A549 (cell line): ENCODE data around the gene OSBPL3.

ENCODE experiments used
- BHLHE40 ChIP-seq: IDR thresholded peaks from 2 replicates; pipeline ENCODE4 v1.6.1; 2012; ENCODE audit warnings: low read depth, low read length, inconsistent platforms
- CHD4 ChIP-seq: fragments of 200-600 bp; sonication (generic); IDR thresholded peaks from 2 replicates; pipeline ENCODE4 v1.6.1; 2016; ENCODE audit warnings: antibody characterized with exemption, mild to moderate bottlenecking, borderline replicate concordance
- FOSL2 ChIP-seq, 2 experiments: fragments of 450-650 bp in 1 of 2; fragments of >200 bp in 1 of 2; sonication (Bioruptor Twin) in 1 of 2; formaldehyde crosslinking; IDR thresholded peaks; 2 replicates each; pipeline versions ENCODE4 v1.5.0 to v1.6.1; 2016 to 2020; ENCODE audit warnings: mild to moderate bottlenecking in 1 of 2, moderate library complexity in 1 of 2
- JUN ChIP-seq, 2 experiments: fragments of >200 bp; sonication (Bioruptor Twin); formaldehyde crosslinking; IDR thresholded peaks; 2 replicates in 1 of 2; 3 replicates in 1 of 2; pipeline ENCODE4 v1.6.1; 2016 to 2017
- MAZ ChIP-seq: fragments of 150-350 bp; IDR thresholded peaks from 2 replicates; pipeline ENCODE4 v1.6.1; 2014; ENCODE audit warnings: antibody characterized with exemption, low read depth, low read length, borderline replicate concordance
- MYC ChIP-seq: IDR thresholded peaks from 2 replicates; pipeline ENCODE4 v1.6.1; 2012; ENCODE audit warnings: mild to moderate bottlenecking, inconsistent platforms, low read length, improper control_type of control experiment, borderline replicate concordance
- NPAS2 ChIP-seq: fragments of 250-450 bp; sonication (Bioruptor Pico); IDR thresholded peaks from 2 replicates; pipeline ENCODE4 v1.8.0; 2022; ENCODE audit warnings: mild to moderate bottlenecking, moderate library complexity, borderline replicate concordance
- RAD21 ChIP-seq, 2 experiments: fragments of >200 bp in 1 of 2; sonication (Bioruptor Twin) in 1 of 2; formaldehyde crosslinking in 1 of 2; IDR thresholded peaks in 1 of 2; conservative IDR thresholded peaks in 1 of 2; 2 replicates in 1 of 2; 3 replicates in 1 of 2; pipeline ENCODE4 v1.6.1; 2012 to 2018; ENCODE audit warnings: inconsistent platforms in 1 of 2
- SMC3 ChIP-seq: fragments of >200 bp; sonication (Bioruptor Twin); formaldehyde crosslinking; IDR thresholded peaks from 3 replicates; pipeline ENCODE4 v1.6.1; 2018; ENCODE audit warnings: inconsistent platforms
- ZC3H11A ChIP-seq: fragments of 450-650 bp; IDR thresholded peaks from 2 replicates; pipeline ENCODE4 v1.6.1; 2014; ENCODE audit warnings: antibody characterized with exemption, mild to moderate bottlenecking
- TF ChIP-seq, protein P1 (sequence below): fragments of >200 bp; sonication (Bioruptor Twin); formaldehyde crosslinking; IDR thresholded peaks from 3 replicates; pipeline ENCODE4 v1.5.1; 2016

DNA sequence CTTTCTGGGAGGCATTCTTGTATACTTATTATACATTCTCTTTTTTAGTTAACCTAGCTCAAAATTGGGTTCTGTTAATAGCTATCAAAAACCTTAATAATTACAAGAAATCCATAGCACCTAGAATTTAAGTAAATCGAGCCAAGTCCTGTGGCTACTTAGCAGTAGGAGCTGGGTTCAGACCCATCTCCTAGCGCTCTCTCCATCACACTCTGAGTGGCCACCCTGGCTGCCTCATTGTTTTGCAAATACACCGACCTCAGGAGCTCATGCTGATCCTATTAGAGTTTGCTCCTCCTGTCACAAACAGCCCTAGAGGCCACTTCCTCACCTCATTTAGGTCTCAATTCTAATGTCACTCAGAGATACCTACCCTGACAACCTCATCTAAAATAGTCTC lies 46.2 kb upstream of the OSBPL3 start:
- TF ChIP-seq MYC: no peak
- TF ChIP-seq MAZ: no peak
- TF ChIP-seq NPAS2 (CRISPR knock-in tag): no peak
- TF ChIP-seq, protein P1, sequence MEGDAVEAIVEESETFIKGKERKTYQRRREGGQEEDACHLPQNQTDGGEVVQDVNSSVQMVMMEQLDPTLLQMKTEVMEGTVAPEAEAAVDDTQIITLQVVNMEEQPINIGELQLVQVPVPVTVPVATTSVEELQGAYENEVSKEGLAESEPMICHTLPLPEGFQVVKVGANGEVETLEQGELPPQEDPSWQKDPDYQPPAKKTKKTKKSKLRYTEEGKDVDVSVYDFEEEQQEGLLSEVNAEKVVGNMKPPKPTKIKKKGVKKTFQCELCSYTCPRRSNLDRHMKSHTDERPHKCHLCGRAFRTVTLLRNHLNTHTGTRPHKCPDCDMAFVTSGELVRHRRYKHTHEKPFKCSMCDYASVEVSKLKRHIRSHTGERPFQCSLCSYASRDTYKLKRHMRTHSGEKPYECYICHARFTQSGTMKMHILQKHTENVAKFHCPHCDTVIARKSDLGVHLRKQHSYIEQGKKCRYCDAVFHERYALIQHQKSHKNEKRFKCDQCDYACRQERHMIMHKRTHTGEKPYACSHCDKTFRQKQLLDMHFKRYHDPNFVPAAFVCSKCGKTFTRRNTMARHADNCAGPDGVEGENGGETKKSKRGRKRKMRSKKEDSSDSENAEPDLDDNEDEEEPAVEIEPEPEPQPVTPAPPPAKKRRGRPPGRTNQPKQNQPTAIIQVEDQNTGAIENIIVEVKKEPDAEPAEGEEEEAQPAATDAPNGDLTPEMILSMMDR: no peak
- no peak for TF ChIP-seq RAD21 (conservative IDR thresholded peaks at IDR 0.05 in 1 of 2, IDR thresholded peaks at IDR 0.05 in 1 of 2)
- TF ChIP-seq SMC3: no peak
- no peak for TF ChIP-seq FOSL2 (IDR thresholded peaks at IDR 0.05)
- no peak for TF ChIP-seq FOSL2 (CRISPR knock-in tag; IDR thresholded peaks at IDR 0.05)
- TF ChIP-seq JUN (IDR thresholded peaks at IDR 0.05): no peak
- TF ChIP-seq ZC3H11A: no peak
- no peak for TF ChIP-seq BHLHE40
- TF ChIP-seq CHD4: no peak
